Measurements from ENCODE around the gene NEK9.
"Not testable (repeated sequence)": the region's sequence is repeated elsewhere in the genome, so short reads cannot be mapped to it uniquely, and the experiment has no call there.

NEK9 gene

DNA sequence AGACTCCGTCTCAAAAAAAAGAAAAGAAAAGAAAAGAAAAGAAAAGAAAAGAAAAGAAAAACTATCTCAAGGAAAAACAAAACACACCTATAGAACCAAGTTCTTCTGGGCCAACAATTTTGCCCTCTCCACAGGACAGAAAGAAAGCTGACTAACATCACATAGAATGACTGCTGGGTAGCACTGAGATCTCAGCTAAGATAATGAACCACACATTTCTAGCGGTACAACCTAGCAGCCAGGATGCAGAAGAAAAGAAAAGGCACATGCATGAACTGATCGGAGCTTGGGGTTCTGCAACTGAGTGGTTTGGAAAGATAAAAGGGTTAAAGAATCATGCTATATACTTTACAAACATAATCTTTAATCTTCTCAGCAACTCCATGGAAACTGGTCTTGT is 30.1 kb upstream of the NEK9 start:
- TF ChIP-seq, protein P1, sequence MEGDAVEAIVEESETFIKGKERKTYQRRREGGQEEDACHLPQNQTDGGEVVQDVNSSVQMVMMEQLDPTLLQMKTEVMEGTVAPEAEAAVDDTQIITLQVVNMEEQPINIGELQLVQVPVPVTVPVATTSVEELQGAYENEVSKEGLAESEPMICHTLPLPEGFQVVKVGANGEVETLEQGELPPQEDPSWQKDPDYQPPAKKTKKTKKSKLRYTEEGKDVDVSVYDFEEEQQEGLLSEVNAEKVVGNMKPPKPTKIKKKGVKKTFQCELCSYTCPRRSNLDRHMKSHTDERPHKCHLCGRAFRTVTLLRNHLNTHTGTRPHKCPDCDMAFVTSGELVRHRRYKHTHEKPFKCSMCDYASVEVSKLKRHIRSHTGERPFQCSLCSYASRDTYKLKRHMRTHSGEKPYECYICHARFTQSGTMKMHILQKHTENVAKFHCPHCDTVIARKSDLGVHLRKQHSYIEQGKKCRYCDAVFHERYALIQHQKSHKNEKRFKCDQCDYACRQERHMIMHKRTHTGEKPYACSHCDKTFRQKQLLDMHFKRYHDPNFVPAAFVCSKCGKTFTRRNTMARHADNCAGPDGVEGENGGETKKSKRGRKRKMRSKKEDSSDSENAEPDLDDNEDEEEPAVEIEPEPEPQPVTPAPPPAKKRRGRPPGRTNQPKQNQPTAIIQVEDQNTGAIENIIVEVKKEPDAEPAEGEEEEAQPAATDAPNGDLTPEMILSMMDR (IDR thresholded peaks at IDR 0.05; ENCODE audit: borderline replicate concordance, insufficient read depth, low read depth, low read length) = no peak
- H3K4me3 ChIP-seq (ENCODE audit: low read depth, low read length) = no peak overlapping the region

DNA sequence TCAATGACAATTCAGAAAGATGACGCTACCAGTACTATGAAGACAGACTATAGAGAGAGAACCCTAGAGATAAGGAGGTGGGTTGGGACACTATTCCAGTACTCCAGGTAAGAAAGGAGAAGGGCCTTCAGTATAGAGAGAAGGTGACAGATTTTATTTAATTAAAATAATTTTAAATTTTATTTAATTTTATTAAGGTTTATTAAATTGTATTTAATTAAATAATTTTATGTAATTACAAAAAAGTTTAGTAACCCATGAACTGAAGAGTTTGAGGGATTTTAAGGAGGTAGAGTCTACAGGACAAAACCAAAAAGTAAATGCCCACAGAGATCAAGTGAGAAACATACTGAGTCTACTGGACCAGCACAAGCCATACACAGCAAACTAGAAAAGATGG is 29.3 kb upstream of the NEK9 start:
- no peak overlapping the region for H3K4me3 ChIP-seq (ENCODE audit: low read depth, low read length)
- TF ChIP-seq, protein P1 (IDR thresholded peaks at IDR 0.05; ENCODE audit: borderline replicate concordance, insufficient read depth, low read depth, low read length) = no peak

- H3K4me3 ChIP-seq (ENCODE audit: low read depth, low read length) = no peak overlapping the region
- TF ChIP-seq, protein P1 (IDR thresholded peaks at IDR 0.05; ENCODE audit: borderline replicate concordance, insufficient read depth, low read depth, low read length) = no peak
These were observed 28.3 kb upstream of the NEK9 start for GRCh38 chr14:75155169-75155568.

- TF ChIP-seq, protein P1 (IDR thresholded peaks at IDR 0.05; ENCODE audit: borderline replicate concordance, insufficient read depth, low read depth, low read length) = no peak
- no peak overlapping the region for H3K4me3 ChIP-seq (ENCODE audit: low read depth, low read length)
These were observed 26.4 kb upstream of the NEK9 start for GRCh38 chr14:75153295-75153694.

DNA sequence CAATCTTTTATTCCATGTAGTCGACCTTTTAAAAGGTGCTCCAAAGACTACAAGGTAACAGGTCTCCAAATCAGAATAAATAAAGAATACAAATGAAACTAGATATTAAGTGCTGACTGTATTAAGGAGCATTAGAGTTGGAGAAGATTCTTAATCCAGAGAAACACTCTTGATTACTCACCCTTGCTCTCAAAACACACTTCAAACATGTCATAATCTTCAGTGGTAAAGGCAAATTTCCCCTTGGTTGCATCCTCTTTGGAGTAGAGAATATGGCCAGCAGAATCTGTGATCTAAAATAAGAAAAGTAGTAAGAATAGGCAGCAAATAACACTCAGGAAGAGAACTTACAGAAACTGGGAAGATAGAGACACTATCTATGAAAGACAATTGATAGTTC is 25.0 kb upstream of the NEK9 start:
- H3K4me3 ChIP-seq (ENCODE audit: low read depth, low read length) = no peak overlapping the region
- TF ChIP-seq, protein P1 (IDR thresholded peaks at IDR 0.05; ENCODE audit: borderline replicate concordance, insufficient read depth, low read depth, low read length) = no peak

GRCh38 chr14:75150637-75151036 is 23.8 kb upstream of the NEK9 start:
- H3K4me3 ChIP-seq (ENCODE audit: low read depth, low read length) = not testable (repeated sequence)

DNA sequence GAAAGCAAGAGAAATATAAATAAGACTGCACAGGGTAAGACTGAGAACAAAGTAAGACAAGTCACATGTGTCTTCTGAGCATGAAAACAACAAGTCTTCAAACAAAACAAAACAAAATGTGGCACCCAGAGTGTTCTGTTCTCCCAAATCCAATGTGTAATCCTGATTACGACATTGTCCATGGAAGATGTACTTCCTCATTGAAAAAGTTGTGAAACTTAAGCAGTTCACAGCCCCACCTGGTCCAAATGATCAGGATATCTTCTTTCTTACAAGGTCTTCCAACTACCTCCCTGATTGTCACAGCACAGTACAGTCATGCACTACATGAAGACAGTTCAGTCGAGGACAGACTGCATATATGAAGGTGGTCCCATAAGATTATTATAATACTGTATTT is 23.3 kb upstream of the NEK9 start:
- H3K4me3 ChIP-seq (ENCODE audit: low read depth, low read length) = no peak overlapping the region
- TF ChIP-seq, protein P1 (IDR thresholded peaks at IDR 0.05; ENCODE audit: borderline replicate concordance, insufficient read depth, low read depth, low read length) = no peak
